ENCODE measurements around the gene CPSF4L. TPM values are rescaled to one million over a fixed set of nuclear protein-coding genes. Genes with fewer than 3 reads are reported as not detected.

The CPSF4L gene
- total and polyA plus RNA-seq, 2 of the 13 experiments (the other 11 are each of a cell fraction or from before 2014, with no cell fraction given): 0.73 to 1.6 TPM

- TF ChIP-seq SKI (IDR thresholded peaks at IDR 0.05; ENCODE audit: partially characterized antibody) (no peak), RNF219 (CRISPR knock-in tag; IDR thresholded peaks at IDR 0.05) (no peak), HOXA5 (CRISPR knock-in tag; IDR thresholded peaks at IDR 0.05) (no peak), BATF2 (CRISPR knock-in tag; IDR thresholded peaks at IDR 0.05) (no peak), GATAD2A (CRISPR knock-in tag; IDR thresholded peaks at IDR 0.05) (peak; percentile 68; the same call in 1 of the 2 replicates), ZBTB25 (CRISPR knock-in tag; IDR thresholded peaks at IDR 0.05) (no peak), ZSCAN20 (CRISPR knock-in tag; IDR thresholded peaks at IDR 0.05; ENCODE audit: borderline replicate concordance) (no peak), TMF1 (CRISPR knock-in tag; IDR thresholded peaks at IDR 0.05; ENCODE audit: low read depth) (no peak), PHF21A (CRISPR knock-in tag; IDR thresholded peaks at IDR 0.05) (peak; percentile 28; the same call in 1 of the 2 replicates), DMAP1 (CRISPR knock-in tag; IDR thresholded peaks at IDR 0.05) (0 out of 2 replicates have a peak, but pooled peaks have one; percentile 38), BORCS8-MEF2B (CRISPR knock-in tag; IDR thresholded peaks at IDR 0.05) (0 out of 2 replicates have a peak, but pooled peaks have one; percentile 48), MAFG (CRISPR knock-in tag; IDR thresholded peaks at IDR 0.05) (no peak), SP140L (CRISPR knock-in tag; IDR thresholded peaks at IDR 0.05; ENCODE audit: borderline replicate concordance) (no peak), HOXA7 (CRISPR knock-in tag; IDR thresholded peaks at IDR 0.05) (no peak), JUN (CRISPR knock-in tag; IDR thresholded peaks at IDR 0.05) (0 out of 2 replicates have a peak, but pooled peaks have one; percentile 12), FOSL1 (CRISPR knock-in tag; IDR thresholded peaks at IDR 0.05; ENCODE audit: borderline replicate concordance) (no peak), SOX13 (IDR thresholded peaks at IDR 0.05) (no peak), SOX13 (CRISPR knock-in tag; conservative IDR thresholded peaks at IDR 0.05 in 1 of 2, IDR thresholded peaks at IDR 0.05 in 1 of 2) (peak in 1 of 2 experiments; percentile 79; a peak in 2 of 4 replicates), PRMT3 (CRISPR knock-in tag; IDR thresholded peaks at IDR 0.05; ENCODE audit: borderline replicate concordance, low read depth) (no peak), THAP8 (CRISPR knock-in tag; IDR thresholded peaks at IDR 0.05; ENCODE audit: borderline replicate concordance) (no peak), HNRNPK (IDR thresholded peaks at IDR 0.05; ENCODE audit: low read depth, low read length, poor library complexity, severe bottlenecking) (no peak), ATF7-NPFF (CRISPR knock-in tag; IDR thresholded peaks at IDR 0.05; ENCODE audit: low read depth) (no peak), ZNF7 (CRISPR knock-in tag; IDR thresholded peaks at IDR 0.05) (no peak), CCAR2 (optimal IDR thresholded peaks at IDR 0.05; ENCODE audit: low read depth, low read length) (no peak)
Observed at GRCh38 chr17:73267648-73268537, 6.2 kb upstream of the CPSF4L start (continued).

Measured in HepG2 (cell line).